Nucleus accumbens (tissue), 56 donors: ENCODE results near the gene SOD2.
"Not testable (repeated sequence)": the region's sequence is repeated elsewhere in the genome, so short reads cannot be mapped to it uniquely, and the experiment has no call there.

Source experiments
- DNase-seq, 56 donors: peaks; one replicate each; lab custom pipeline; 2025; lab: John Stamatoyannopoulos, UW

Gene SOD2

GRCh38 chr6:159716247-159717096, 23.4 kb upstream of the SOD2 start:
- peak in 3 of 56 donors; percentile 9 to 18 (median 16) for DNase-seq

- DNase-seq, result no peak
Measured at GRCh38 chr6:159715605-159716004, 22.6 kb upstream of the SOD2 start.

- no peak for DNase-seq
Measured at GRCh38 chr6:159715166-159715565, 22.1 kb upstream of the SOD2 start.

- DNase-seq, result no peak
Measured at GRCh38 chr6:159714404-159714803, 21.4 kb upstream of the SOD2 start.

- DNase-seq, result no peak
Measured at GRCh38 chr6:159713984-159714383, 20.9 kb upstream of the SOD2 start.

- DNase-seq, result not testable (repeated sequence)
Measured at GRCh38 chr6:159712389-159712788, 19.3 kb upstream of the SOD2 start.

GRCh38 chr6:159710603-159711002, 17.6 kb upstream of the SOD2 start:
- DNase-seq, result not testable (repeated sequence)

- no peak for DNase-seq
Measured at GRCh38 chr6:159701413-159701999, 8.5 kb upstream of the SOD2 start.

GRCh38 chr6:159700970-159701369, 7.9 kb upstream of the SOD2 start:
- DNase-seq, result no peak

- DNase-seq, result no peak
Measured at GRCh38 chr6:159695984-159696383, 2.9 kb upstream of the SOD2 start.

- DNase-seq, result no peak
Measured at GRCh38 chr6:159693894-159694545, 979 bp upstream of the SOD2 start.

- DNase-seq, result peak in 48 of 56 donors; percentile 5 to 66 (median 43)
Measured at GRCh38 chr6:159692303-159693127, 526 bp downstream of the SOD2 start.

- DNase-seq, result no peak
Measured at GRCh38 chr6:159691963-159692287, 1.1 kb downstream of the SOD2 start.

GRCh38 chr6:159691133-159691962, 1.7 kb downstream of the SOD2 start:
- peak in 2 of 56 donors; percentile 8 to 16 for DNase-seq

- DNase-seq, result not testable (repeated sequence)
Measured at GRCh38 chr6:159690135-159690534, 2.9 kb downstream of the SOD2 start.

GRCh38 chr6:159689001-159689400, 4.0 kb downstream of the SOD2 start:
- DNase-seq, result no peak

GRCh38 chr6:159688266-159688905, 4.7 kb downstream of the SOD2 start:
- DNase-seq, result no peak

GRCh38 chr6:159687341-159687740, 5.7 kb downstream of the SOD2 start:
- DNase-seq, result no peak

GRCh38 chr6:159686703-159687102, 6.3 kb downstream of the SOD2 start:
- DNase-seq, result no peak
